Peyer's patch (tissue), 4 donors: ENCODE measurements around the gene VMA21.

Source experiments
- POLR2A ChIP-seq, 2 donors: fragments of 450-650 bp; IDR thresholded peaks; one replicate each; pipeline ENCODE4 v1.5.1; 2017; ENCODE audit warnings: antibody characterized with exemption in 2 of 2, mild to moderate bottlenecking in 2 of 2, moderate library complexity in 2 of 2
- TF ChIP-seq, protein P1 (sequence below), 6 experiments: fragments of 450-650 bp in 4 of 6; fragments of 200-600 bp in 2 of 6; sonication (generic) in 1 of 6; IDR thresholded peaks; one replicate each; pipeline ENCODE4 v1.5.1; 2017 to 2019; ENCODE audit warnings: antibody characterized with exemption in 6 of 6, mild to moderate bottlenecking in 3 of 6, moderate library complexity in 1 of 6

DNA sequence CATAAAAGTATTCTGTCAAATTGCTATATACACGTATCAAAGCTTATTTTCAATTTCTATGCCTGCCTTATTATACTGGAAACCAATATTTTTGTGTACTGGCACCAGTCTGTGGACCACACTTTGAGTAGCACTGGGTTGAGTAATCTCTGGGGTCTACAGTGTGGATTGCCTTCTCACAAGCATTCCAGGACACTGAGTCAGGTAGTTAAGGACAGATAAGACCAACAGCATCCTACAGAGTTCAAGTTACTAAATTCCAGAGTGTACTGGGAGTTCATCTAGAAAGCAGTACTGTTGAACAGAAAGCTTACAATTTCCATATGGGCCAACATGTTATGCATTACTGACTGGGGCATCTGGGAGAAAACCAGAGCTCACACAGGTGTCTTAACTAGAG is 61.8 kb downstream of the VMA21 start:
- TF ChIP-seq, protein P1, sequence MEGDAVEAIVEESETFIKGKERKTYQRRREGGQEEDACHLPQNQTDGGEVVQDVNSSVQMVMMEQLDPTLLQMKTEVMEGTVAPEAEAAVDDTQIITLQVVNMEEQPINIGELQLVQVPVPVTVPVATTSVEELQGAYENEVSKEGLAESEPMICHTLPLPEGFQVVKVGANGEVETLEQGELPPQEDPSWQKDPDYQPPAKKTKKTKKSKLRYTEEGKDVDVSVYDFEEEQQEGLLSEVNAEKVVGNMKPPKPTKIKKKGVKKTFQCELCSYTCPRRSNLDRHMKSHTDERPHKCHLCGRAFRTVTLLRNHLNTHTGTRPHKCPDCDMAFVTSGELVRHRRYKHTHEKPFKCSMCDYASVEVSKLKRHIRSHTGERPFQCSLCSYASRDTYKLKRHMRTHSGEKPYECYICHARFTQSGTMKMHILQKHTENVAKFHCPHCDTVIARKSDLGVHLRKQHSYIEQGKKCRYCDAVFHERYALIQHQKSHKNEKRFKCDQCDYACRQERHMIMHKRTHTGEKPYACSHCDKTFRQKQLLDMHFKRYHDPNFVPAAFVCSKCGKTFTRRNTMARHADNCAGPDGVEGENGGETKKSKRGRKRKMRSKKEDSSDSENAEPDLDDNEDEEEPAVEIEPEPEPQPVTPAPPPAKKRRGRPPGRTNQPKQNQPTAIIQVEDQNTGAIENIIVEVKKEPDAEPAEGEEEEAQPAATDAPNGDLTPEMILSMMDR (IDR thresholded peaks at IDR 0.05) = no peak
- TF ChIP-seq POLR2A (IDR thresholded peaks at IDR 0.05) = no peak
